ENCODE results near the gene TPM2.

TPM2 gene

GRCh38 chr9:35717132-35717870 lies 27.6 kb upstream of the TPM2 start:
- DNase-seq = no peak

- no peak for DNase-seq
These were observed 26.5 kb upstream of the TPM2 start for GRCh38 chr9:35716230-35716629.

GRCh38 chr9:35714579-35715252 lies 25.0 kb upstream of the TPM2 start:
- no peak for DNase-seq

GRCh38 chr9:35714123-35714522 lies 24.4 kb upstream of the TPM2 start:
- DNase-seq = no peak

- DNase-seq = no peak
These were observed 23.9 kb upstream of the TPM2 start for GRCh38 chr9:35713578-35713977.

- DNase-seq = no peak
These were observed 23.2 kb upstream of the TPM2 start for GRCh38 chr9:35712762-35713400.

GRCh38 chr9:35711501-35712428 lies 22.0 kb upstream of the TPM2 start:
- DNase-seq = no peak

GRCh38 chr9:35710818-35711500 lies 21.2 kb upstream of the TPM2 start:
- DNase-seq = no peak

- DNase-seq = no peak
These were observed 18.4 kb upstream of the TPM2 start for GRCh38 chr9:35708146-35708545.

GRCh38 chr9:35706951-35707350 lies 17.2 kb upstream of the TPM2 start:
- DNase-seq = no peak

GRCh38 chr9:35705836-35706430 lies 16.2 kb upstream of the TPM2 start:
- no peak for DNase-seq

GRCh38 chr9:35705372-35705771 lies 15.6 kb upstream of the TPM2 start:
- peak in 1 of 4 experiments; percentile 20 for DNase-seq

GRCh38 chr9:35703906-35704672 lies 14.4 kb upstream of the TPM2 start:
- no peak for DNase-seq

- peak in 3 of 4 experiments; percentile 24 to 54 (median 46) for DNase-seq
These were observed 13.0 kb upstream of the TPM2 start for GRCh38 chr9:35702696-35703095.

- DNase-seq = no peak
These were observed 11.2 kb upstream of the TPM2 start for GRCh38 chr9:35700942-35701341.

- DNase-seq = no peak
These were observed 10.3 kb upstream of the TPM2 start for GRCh38 chr9:35700031-35700430.

GRCh38 chr9:35698231-35698630 lies 8.5 kb upstream of the TPM2 start:
- no peak for DNase-seq

- DNase-seq = no peak
These were observed 7.8 kb upstream of the TPM2 start for GRCh38 chr9:35697486-35697885.

- DNase-seq = peak; percentile 25 to 67 (median 52)
These were observed 6.9 kb upstream of the TPM2 start for GRCh38 chr9:35696520-35697215.

GRCh38 chr9:35695943-35696401 lies 6.2 kb upstream of the TPM2 start:
- no peak for DNase-seq
